AG04450 (cell line): ENCODE results near the gene HMMR. TPM values are rescaled to one million over a fixed set of nuclear protein-coding genes. Genes with fewer than 3 reads are reported as not detected.

Experiments used
- CTCF ChIA-PET: fragments of 300-600, 350-600 bp; formaldehyde crosslinking; extraction: SDS; loops from one replicate; lab custom pipeline; 2022; ENCODE audit warnings: antibody characterized with exemption, inconsistent platforms; lab: Charles Lee
- POLR2A ChIA-PET: fragments of 350-600 bp; formaldehyde crosslinking; extraction: SDS; loops from one replicate; lab custom pipeline; 2021; ENCODE audit warnings: antibody characterized with exemption, inconsistent platforms; lab: Yijun Ruan, JAX
- DNase-seq: peaks from one replicate; pipeline ENCODE4 v3.0.0-alpha.2; 2011; ENCODE audit warnings: low read depth, low spot score
- H3K27ac ChIP-seq: one replicate; pipeline ENCODE4 v1.5.1; 2012; ENCODE audit warnings: low read depth, low read length, control low read depth
- H3K27me3 ChIP-seq: one replicate; pipeline ENCODE4 v1.6.0; 2012; ENCODE audit warnings: low read length; ENCODE audit not compliant: control insufficient read depth, insufficient read depth
- H3K4me3 ChIP-seq: 2 replicates; pipeline ENCODE4 v1.5.1; 2011; ENCODE audit warnings: mild to moderate bottlenecking, low read depth, low read length, control low read depth
- H3K9me3 ChIP-seq: 2 replicates; pipeline ENCODE4 v1.5.1; 2012; ENCODE audit warnings: low read length; ENCODE audit not compliant: control insufficient read depth, insufficient read depth
- polyA plus RNA-seq: library from polyadenylated mRNA; depleted of rRNA; stranded (reverse); fragments of >200 nt; gene quantifications from 2 replicates; pipeline ENCODE4 v1.2.3, GENCODE V29; 2011
- TF ChIP-seq, protein P1 (sequence below): IDR thresholded peaks from 2 replicates; pipeline ENCODE4 v1.5.1; 2011; ENCODE audit warnings: low read depth, low read length, control low read depth, inconsistent platforms

HMMR gene
- polyA plus RNA-seq, 1 experiment = 12.5 TPM

DNA sequence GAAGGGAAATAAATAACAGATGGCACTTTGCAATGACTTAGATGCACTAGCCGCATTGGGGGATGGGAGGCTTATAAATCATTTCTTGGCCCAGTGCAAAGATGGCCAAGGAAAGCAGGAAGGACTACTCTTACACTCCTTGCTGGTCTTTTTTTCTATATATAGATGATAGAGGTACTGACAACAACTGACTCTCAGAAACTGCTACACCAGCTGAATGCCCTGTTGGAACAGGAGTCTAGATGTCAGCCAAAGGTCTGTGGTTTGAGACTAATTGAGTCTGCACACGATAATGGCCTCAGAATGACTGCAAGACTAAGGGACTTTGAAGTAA lies 21.4 kb upstream of the HMMR start:
- Histone ChIP-seq H3K4me3 (peak overlapping the region; percentile 95), H3K27me3 (no peaks in the 10 kb centered on the region), H3K27ac (no peak overlapping the region), H3K9me3 (peaks cover 2% of the 10 kb centered on the region; the same call in 1 of the 2 replicates)
- TF ChIP-seq, protein P1, sequence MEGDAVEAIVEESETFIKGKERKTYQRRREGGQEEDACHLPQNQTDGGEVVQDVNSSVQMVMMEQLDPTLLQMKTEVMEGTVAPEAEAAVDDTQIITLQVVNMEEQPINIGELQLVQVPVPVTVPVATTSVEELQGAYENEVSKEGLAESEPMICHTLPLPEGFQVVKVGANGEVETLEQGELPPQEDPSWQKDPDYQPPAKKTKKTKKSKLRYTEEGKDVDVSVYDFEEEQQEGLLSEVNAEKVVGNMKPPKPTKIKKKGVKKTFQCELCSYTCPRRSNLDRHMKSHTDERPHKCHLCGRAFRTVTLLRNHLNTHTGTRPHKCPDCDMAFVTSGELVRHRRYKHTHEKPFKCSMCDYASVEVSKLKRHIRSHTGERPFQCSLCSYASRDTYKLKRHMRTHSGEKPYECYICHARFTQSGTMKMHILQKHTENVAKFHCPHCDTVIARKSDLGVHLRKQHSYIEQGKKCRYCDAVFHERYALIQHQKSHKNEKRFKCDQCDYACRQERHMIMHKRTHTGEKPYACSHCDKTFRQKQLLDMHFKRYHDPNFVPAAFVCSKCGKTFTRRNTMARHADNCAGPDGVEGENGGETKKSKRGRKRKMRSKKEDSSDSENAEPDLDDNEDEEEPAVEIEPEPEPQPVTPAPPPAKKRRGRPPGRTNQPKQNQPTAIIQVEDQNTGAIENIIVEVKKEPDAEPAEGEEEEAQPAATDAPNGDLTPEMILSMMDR = no peak
- DNase-seq = no peak
- POLR2A ChIA-PET = no interaction called here
- CTCF ChIA-PET = no interaction called here

DNA sequence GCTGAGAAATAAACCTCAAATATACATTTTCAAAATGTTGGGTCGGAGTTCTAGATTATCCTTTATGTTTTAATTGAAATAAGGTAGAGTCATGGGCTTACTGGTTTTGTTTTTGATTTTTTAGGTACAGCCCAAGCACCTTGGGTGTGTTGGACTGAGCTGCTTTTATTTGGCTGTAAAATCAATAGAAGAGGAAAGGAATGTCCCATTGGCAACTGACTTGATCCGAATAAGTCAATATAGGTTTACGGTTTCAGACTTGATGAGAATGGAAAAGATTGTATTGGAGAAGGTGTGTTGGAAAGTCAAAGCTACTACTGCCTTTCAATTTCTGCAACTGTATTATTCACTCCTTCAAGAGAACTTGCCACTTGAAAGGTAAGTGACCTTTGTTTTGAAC lies 19.5 kb upstream of the HMMR start:
- ChIA-PET CTCF (interaction anchor here (0.7 to 1.2 kb wide), 2 partner anchors 19 to 32 kb away, joined by 4 read pairs; partner anchors contain the start of genes HMMR and NUDCD2), POLR2A (no interaction called here)
- Histone ChIP-seq H3K4me3 (no peak overlapping the region), H3K9me3 (peaks cover 2% of the 10 kb centered on the region; the same call in 1 of the 2 replicates), H3K27me3 (no peaks in the 10 kb centered on the region), H3K27ac (no peak overlapping the region)
- TF ChIP-seq, protein P1 = no peak
- no peak for DNase-seq

DNA sequence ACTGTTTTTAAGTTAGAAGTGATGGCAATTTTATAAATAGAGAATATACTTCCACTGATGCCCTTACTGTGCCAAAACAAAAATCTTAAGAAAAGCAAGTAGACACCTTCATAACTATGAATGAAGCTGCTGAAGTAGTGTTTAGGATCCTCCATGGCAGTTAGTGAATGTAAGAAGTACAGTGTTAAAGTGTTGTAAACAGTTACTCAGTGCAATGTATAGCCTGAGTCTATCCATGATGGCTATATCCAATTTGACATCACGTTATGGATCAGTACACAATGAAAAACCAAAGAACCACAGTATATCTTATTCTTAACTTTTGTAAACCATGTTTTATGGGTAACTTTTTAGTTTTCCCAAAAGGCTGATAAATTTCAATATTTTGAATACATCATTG lies 15.9 kb upstream of the HMMR start:
- H3K27ac ChIP-seq = no peak overlapping the region
- CTCF ChIA-PET = interaction anchor here (1.2 kb wide), 1 partner anchor 17 kb away, joined by 3 read pairs; no protein-coding TSS in a partner anchor
- no peaks in the 10 kb centered on the region for H3K9me3 ChIP-seq
- H3K27me3 ChIP-seq = no peaks in the 10 kb centered on the region
- H3K4me3 ChIP-seq = no peak overlapping the region
- TF ChIP-seq, protein P1 = no peak
- POLR2A ChIA-PET = interaction anchor here (1.3 kb wide), 1 partner anchor 16 kb away, joined by 3 read pairs; the partner anchor contains the start of genes HMMR and NUDCD2
- no peak for DNase-seq

DNA sequence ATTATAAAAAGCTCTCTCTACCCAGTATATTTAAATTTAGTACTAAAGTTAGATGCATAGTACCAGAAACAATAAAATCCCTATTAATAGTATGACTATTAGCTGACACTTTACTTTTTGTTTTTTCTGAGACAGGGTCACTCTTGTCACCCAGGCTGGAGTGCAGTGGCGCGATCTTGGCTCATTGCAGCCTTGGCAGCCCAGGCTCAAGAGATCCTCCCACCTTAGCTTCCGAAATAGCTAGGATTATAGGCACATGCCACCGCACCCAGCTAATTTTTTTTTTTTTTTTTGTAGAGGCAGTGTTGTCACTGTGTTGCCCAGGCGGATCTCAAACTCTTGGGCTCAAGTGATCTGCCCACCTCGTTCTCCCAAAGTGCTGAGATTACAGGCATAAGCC lies 15.1 kb upstream of the HMMR start:
- H3K27me3 ChIP-seq = no peaks in the 10 kb centered on the region
- no peaks in the 10 kb centered on the region for H3K9me3 ChIP-seq
- TF ChIP-seq, protein P1 = no peak
- H3K4me3 ChIP-seq = no peak overlapping the region
- H3K27ac ChIP-seq = no peak overlapping the region
- DNase-seq = no peak
- POLR2A ChIA-PET = interaction anchor here (0.6 to 1.3 kb wide), 2 partner anchors 14 to 15 kb away, joined by 3 read pairs; partner anchors contain the start of genes HMMR and NUDCD2
- CTCF ChIA-PET = no interaction called here

DNA sequence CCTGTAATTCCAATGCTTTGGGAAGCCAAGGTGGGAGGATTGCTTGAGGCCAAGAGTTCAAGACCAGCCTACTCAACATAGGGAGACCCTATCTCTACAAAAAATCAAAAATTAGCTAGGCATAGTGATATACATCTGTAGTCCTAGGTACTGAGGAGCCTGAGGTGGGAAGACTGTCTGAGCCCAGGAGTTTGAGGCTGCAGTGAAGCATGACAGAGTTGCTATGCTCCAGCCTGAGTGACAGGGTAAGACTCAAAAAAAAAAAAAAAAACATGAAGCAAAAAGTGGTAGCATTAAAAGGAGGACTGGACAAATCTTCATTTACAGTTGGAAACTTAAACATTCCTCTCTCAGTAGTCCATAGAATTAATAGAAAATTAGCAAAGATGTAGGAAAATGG lies 13.2 kb upstream of the HMMR start:
- CTCF ChIA-PET = interaction anchor here (0.7 kb wide), 1 partner anchor 21 kb away, joined by 4 read pairs; no protein-coding TSS in a partner anchor
- TF ChIP-seq, protein P1 = no peak
- Histone ChIP-seq H3K4me3 (no peak overlapping the region), H3K27me3 (no peaks in the 10 kb centered on the region), H3K27ac (no peak overlapping the region), H3K9me3 (no peaks in the 10 kb centered on the region)
- no peak for DNase-seq
- POLR2A ChIA-PET = interaction anchor here (1.2 kb wide), 1 partner anchor 10 kb away, joined by 10 read pairs; the partner anchor contains the start of gene CCNG1
